Vagina (tissue), 2 donors: Measurements from ENCODE around the gene DDR1.

Experiments used
- CTCF ChIP-seq, 3 experiments: fragments of 450-650 bp in 2 of 3; fragments of 200-600 bp in 1 of 3; sonication (generic) in 1 of 3; IDR thresholded peaks; one replicate each; pipeline ENCODE4 v1.5.1; 2017 to 2019; ENCODE audit warnings: antibody characterized with exemption in 3 of 3, mild to moderate bottlenecking in 2 of 3, moderate library complexity in 2 of 3
- POLR2A ChIP-seq, 2 donors: fragments of 450-650 bp; IDR thresholded peaks; one replicate each; pipeline ENCODE4 v1.6.1; 2017; ENCODE audit warnings: antibody characterized with exemption in 2 of 2, mild to moderate bottlenecking in 2 of 2, moderate library complexity in 2 of 2
- POLR2AphosphoS5 ChIP-seq, 2 donors: sonication (generic); formaldehyde crosslinking; IDR thresholded peaks; one replicate each; pipeline ENCODE4 v1.9.0; 2017; ENCODE audit warnings: antibody characterized with exemption in 2 of 2, mild to moderate bottlenecking in 2 of 2, low read depth in 1 of 2; ENCODE audit not compliant: insufficient read depth in 1 of 2

DNA sequence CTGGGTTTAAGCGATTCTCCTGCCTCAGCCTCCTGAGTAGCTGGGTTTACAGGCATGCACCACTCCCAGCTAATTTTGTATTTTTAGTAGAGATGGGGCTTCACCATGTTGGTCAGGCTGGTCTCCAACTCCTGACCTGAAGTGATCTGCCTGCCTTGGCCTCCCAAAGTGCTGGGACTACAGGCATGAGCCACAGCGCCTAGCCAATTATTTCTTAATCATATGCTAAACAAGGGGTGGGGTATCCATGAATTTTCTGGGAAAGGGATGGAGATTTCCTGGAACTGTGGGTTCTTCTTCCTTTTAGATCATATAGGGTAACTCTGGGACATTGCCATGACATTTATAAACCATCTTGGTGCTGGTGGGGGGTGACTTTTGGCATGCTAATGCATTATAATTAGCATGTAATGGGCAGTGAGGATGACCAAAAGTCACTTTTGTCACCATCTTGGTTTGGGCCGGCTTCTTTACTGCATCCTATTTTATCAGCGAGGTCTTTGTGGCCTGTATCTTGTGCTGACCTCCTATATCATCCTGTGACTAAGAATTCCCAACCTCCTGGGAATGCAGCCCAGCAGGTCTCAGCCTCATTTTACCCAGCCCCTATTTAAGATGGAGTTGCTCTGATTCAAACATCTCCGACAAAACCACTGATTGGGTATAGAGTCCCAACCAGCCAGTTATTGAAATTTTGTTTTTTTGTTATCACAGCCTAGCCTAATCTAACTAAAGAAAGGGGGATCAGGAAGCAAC lies 29.9 kb upstream of the DDR1 start:
- no peak for TF ChIP-seq POLR2AphosphoS5 (IDR thresholded peaks at IDR 0.05; ENCODE audit: insufficient read depth in 1 of 2, low read depth in 1 of 2)
- TF ChIP-seq CTCF (IDR thresholded peaks at IDR 0.05), result no peak
- TF ChIP-seq POLR2A (IDR thresholded peaks at IDR 0.05), result no peak
